Cardiac fibroblast (primary cell): ENCODE measurements around the gene RNU6-7.

Source experiments
- DNase-seq, 2 donors: peaks; one replicate each; pipeline versions ENCODE4 v3.0.0 to v3.0.0-alpha.2; 2010; ENCODE audit warnings: low read depth in 2 of 2
- H3K4me3 ChIP-seq, 2 donors: replicated peaks in 1 of 2; 1 replicate in 1 of 2; 2 replicates in 1 of 2; pipeline ENCODE4 v1.5.1; 2011; ENCODE audit warnings: low read depth in 2 of 2, low read length in 2 of 2, mild to moderate bottlenecking in 2 of 2, moderate library complexity in 1 of 2
- CTCF ChIP-seq: IDR thresholded peaks from one replicate; pipeline ENCODE4 v1.5.1; 2011; ENCODE audit warnings: low read depth, mild to moderate bottlenecking, low read length, inconsistent platforms

The RNU6-7 gene

GRCh38 chr14:32249780-32250179 lies 47.9 kb downstream of the RNU6-7 start:
- TF ChIP-seq CTCF = no peak
- no peak overlapping the region for H3K4me3 ChIP-seq
- DNase-seq = no peak

GRCh38 chr14:32250681-32251080 lies 48.8 kb downstream of the RNU6-7 start:
- H3K4me3 ChIP-seq = no peak overlapping the region
- no peak for DNase-seq
- TF ChIP-seq CTCF = no peak

- H3K4me3 ChIP-seq = no peak overlapping the region
- DNase-seq = no peak
- no peak for TF ChIP-seq CTCF
Measured at GRCh38 chr14:32251530-32251929, 49.7 kb downstream of the RNU6-7 start.
